Measurements from ENCODE around the gene LYL1.

- TF ChIP-seq CTCF (IDR thresholded peaks at IDR 0.05), result no peak
- TF ChIP-seq POLR2A (IDR thresholded peaks at IDR 0.05), result no peak
Observed at GRCh38 chr19:13064092-13064489, 38.6 kb downstream of the LYL1 start.

Data from adrenal gland (tissue), 5 donors.